Midbrain (tissue), 1 donor: ENCODE results near the gene TRIM24.
"Not testable (repeated sequence)": the region's sequence is repeated elsewhere in the genome, so short reads cannot be mapped to it uniquely, and the experiment has no call there.

ENCODE experiments used
- DNase-seq: peaks from one replicate; lab custom pipeline; 2025; lab: John Stamatoyannopoulos, UW

Gene TRIM24

GRCh38 chr7:138495485-138495884, 35.4 kb downstream of the TRIM24 start:
- no peak for DNase-seq

GRCh38 chr7:138499340-138499739, 39.3 kb downstream of the TRIM24 start:
- DNase-seq, result no peak

- DNase-seq, result not testable (repeated sequence)
These were observed 40.2 kb downstream of the TRIM24 start for GRCh38 chr7:138500303-138500702.

GRCh38 chr7:138500892-138501291, 40.8 kb downstream of the TRIM24 start:
- DNase-seq, result no peak

GRCh38 chr7:138502023-138502767, 42.1 kb downstream of the TRIM24 start:
- DNase-seq, result no peak

- DNase-seq, result no peak
These were observed 45.4 kb downstream of the TRIM24 start for GRCh38 chr7:138505361-138505873.

GRCh38 chr7:138506764-138507163, 46.7 kb downstream of the TRIM24 start:
- DNase-seq, result no peak

GRCh38 chr7:138510003-138510402, 49.9 kb downstream of the TRIM24 start:
- DNase-seq, result no peak

GRCh38 chr7:138512092-138512858, 52.2 kb downstream of the TRIM24 start:
- DNase-seq, result no peak

GRCh38 chr7:138512885-138513284, 52.8 kb downstream of the TRIM24 start:
- DNase-seq, result no peak

GRCh38 chr7:138513344-138513871, 53.3 kb downstream of the TRIM24 start:
- no peak for DNase-seq

GRCh38 chr7:138514044-138514443, 54.0 kb downstream of the TRIM24 start:
- DNase-seq, result no peak

- no peak for DNase-seq
These were observed 55.0 kb downstream of the TRIM24 start for GRCh38 chr7:138515001-138515528.

GRCh38 chr7:138519061-138519798, 59.2 kb downstream of the TRIM24 start:
- peak; percentile 11 for DNase-seq

- DNase-seq, result no peak
These were observed 60.7 kb downstream of the TRIM24 start for GRCh38 chr7:138520742-138521141.

- no peak for DNase-seq
These were observed 61.9 kb downstream of the TRIM24 start for GRCh38 chr7:138521837-138522461.

- no peak for DNase-seq
These were observed 64.2 kb downstream of the TRIM24 start for GRCh38 chr7:138524259-138524658.

- DNase-seq, result no peak
These were observed 65.7 kb downstream of the TRIM24 start for GRCh38 chr7:138525757-138526156.

- DNase-seq, result no peak
These were observed 67.7 kb downstream of the TRIM24 start for GRCh38 chr7:138527746-138528223.

GRCh38 chr7:138536833-138537232, 76.8 kb downstream of the TRIM24 start:
- DNase-seq, result not testable (repeated sequence)

GRCh38 chr7:138538518-138538917, 78.5 kb downstream of the TRIM24 start:
- peak; percentile 2 for DNase-seq
